ENCODE results near the gene NLGN2. TPM values are rescaled to one million over a fixed set of nuclear protein-coding genes. Genes with fewer than 3 reads are reported as not detected.
A peak's percentile ranks its signal among the peaks of the same experiment; 100 is the strongest.

NLGN2 gene
- polyA plus RNA-seq, 10 donors = 19.9 to 33.1 (median 25.5) TPM

GRCh38 chr17:7463372-7463846 is 55.8 kb downstream of the NLGN2 start:
- no peak for DNase-seq

DNA sequence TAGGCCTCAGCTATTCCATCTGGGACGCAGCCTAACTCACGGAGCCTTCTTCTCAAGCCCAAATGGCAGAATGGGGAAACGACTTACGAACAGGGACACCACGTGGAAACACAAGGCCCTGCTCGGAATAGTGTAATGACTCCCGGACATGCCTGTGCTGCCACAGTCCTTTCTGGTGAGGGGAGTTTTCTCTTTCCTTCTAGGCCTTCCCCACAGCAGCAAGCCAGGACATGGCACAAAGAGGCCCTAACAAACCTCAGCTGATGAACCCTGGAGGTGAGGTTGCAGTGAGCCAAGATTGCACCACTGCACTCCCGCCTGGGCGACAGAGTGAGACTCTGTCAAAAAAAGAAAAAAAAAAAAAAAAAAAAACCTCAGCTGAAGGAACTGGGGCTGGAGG is 56.4 kb downstream of the NLGN2 start:
- DNase-seq = no peak

GRCh38 chr17:7465597-7466275 is 58.1 kb downstream of the NLGN2 start:
- DNase-seq = no peak

DNA sequence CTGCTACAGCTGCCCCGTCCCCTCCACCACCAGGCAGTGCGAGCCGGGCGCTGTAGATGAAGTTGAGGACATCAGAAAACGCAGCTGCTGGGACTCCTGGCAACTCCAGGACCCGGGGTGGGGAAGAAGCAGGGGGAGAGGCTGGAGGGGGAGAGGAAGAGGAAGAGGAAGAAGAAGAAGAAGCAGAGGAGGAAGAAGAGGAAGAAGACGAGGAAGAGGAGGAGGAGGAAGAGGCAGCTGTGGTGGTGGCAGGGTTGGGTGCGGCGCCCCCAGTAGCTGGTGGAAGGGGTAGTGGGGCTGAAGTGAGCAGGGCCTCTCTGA is 58.6 kb downstream of the NLGN2 start:
- DNase-seq = no peak

- peak in 1 of 3 donors; percentile 60 for DNase-seq
Measured at GRCh38 chr17:7466639-7467341, 59.1 kb downstream of the NLGN2 start.

DNA sequence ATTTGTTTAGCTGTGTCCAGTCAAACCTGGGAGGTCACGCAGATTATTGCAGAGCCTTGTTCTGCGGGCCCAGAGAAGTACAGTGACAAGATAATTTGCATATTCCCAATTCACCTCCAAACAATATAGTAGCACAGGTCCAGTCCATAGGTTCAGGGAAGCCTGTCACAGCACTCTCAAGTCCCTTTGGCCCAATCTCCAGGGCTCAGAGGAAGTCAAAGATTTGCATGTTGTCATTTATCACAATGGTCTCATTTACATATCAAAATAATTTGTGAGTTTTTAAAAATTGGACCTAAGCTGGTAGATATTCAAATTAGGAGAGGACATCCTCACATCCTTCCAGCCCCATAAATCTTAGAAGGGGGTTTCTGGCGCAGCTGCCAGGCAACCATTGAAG is 59.9 kb downstream of the NLGN2 start:
- no peak for DNase-seq

DNA sequence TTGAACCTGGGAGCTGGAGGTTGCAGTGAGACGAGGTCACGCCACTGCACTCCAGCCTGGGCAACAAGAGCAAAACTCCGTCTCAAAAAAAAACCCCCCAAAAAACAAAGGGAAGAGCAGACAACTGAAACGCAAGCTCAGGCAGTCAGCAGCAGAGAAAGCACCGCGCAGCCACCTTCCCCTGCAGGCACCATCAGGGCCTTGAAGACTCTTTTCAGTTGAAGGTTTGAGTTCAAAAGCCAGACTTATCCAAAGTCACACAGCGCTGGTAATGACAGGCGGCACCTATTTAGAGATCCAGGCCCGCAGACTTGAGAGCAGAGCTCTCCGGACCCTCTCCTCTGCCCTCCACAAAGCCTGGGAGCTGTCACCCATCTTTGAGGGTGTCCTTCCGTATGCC is 60.6 kb downstream of the NLGN2 start:
- DNase-seq = no peak

GRCh38 chr17:7468804-7469389 is 61.3 kb downstream of the NLGN2 start:
- no peak for DNase-seq

Other genes starting within 250 kb of the NLGN2 start
- 1 to 10 TPM; 1.6 to 6.5 (median 2.3) TPM for gene ASGR1, start 228.5 kb upstream of the NLGN2 start, polyA plus RNA-seq (ENCODE audit: insufficient read length in 10 of 10)
- 10 to 100 TPM; 15.3 to 31.0 (median 21.1) TPM for gene DLG4, start 188.0 kb upstream of the NLGN2 start, polyA plus RNA-seq (ENCODE audit: insufficient read length in 10 of 10)
- gene ACADVL, start 187.9 kb upstream of the NLGN2 start, polyA plus RNA-seq (ENCODE audit: insufficient read length in 10 of 10) = 100 to 1,000 TPM; 178 to 376 (median 256) TPM
- 10 to 100 TPM; 24.5 to 40.5 (median 34.9) TPM for gene DVL2, start 173.3 kb upstream of the NLGN2 start, polyA plus RNA-seq (ENCODE audit: insufficient read length in 10 of 10)
- gene PHF23, start 168.4 kb upstream of the NLGN2 start, polyA plus RNA-seq (ENCODE audit: insufficient read length in 10 of 10) = 10 to 100 TPM; 28.1 to 46.1 (median 34.4) TPM
- gene GABARAP, start 165.4 kb upstream of the NLGN2 start, polyA plus RNA-seq (ENCODE audit: insufficient read length in 10 of 10) = 100 to 1,000 TPM; 271 to 406 (median 306) TPM
- gene CTDNEP1, start 156.1 kb upstream of the NLGN2 start, polyA plus RNA-seq (ENCODE audit: insufficient read length in 10 of 10) = 100 to 1,000 TPM; 153 to 190 (median 180) TPM
- 10 to 100 TPM; 31.9 to 64.8 (median 35.7) TPM for gene ELP5, start 155.6 kb upstream of the NLGN2 start, polyA plus RNA-seq (ENCODE audit: insufficient read length in 10 of 10)
- gene CLDN7, start 145.4 kb upstream of the NLGN2 start, polyA plus RNA-seq (ENCODE audit: insufficient read length in 10 of 10) = 1 to 10 TPM in 5 of 10 donors, under 1 TPM in 5; 0.47 to 3.0 (median 1.1) TPM
- gene SLC2A4, start 126.1 kb upstream of the NLGN2 start, polyA plus RNA-seq (ENCODE audit: insufficient read length in 10 of 10) = 10 to 100 TPM in 9 of 10 donors, 1 to 10 TPM in 1; 7.7 to 32.4 (median 26.1) TPM
- gene YBX2, start 113.2 kb upstream of the NLGN2 start, polyA plus RNA-seq (ENCODE audit: insufficient read length in 10 of 10) = 1 to 10 TPM; 1.2 to 4.2 (median 1.9) TPM
- 100 to 1,000 TPM; 225 to 344 (median 294) TPM for gene EIF5A, start 100.2 kb upstream of the NLGN2 start, polyA plus RNA-seq (ENCODE audit: insufficient read length in 10 of 10)
- gene GPS2, start 92.5 kb upstream of the NLGN2 start, polyA plus RNA-seq (ENCODE audit: insufficient read length in 10 of 10) = 10 to 100 TPM; 49.3 to 70.2 (median 58.7) TPM
- gene NEURL4, start 78.5 kb upstream of the NLGN2 start, polyA plus RNA-seq (ENCODE audit: insufficient read length in 10 of 10) = 10 to 100 TPM; 13.6 to 20.6 (median 18.6) TPM
- gene ACAP1, start 71.3 kb upstream of the NLGN2 start, polyA plus RNA-seq (ENCODE audit: insufficient read length in 10 of 10) = 10 to 100 TPM in 2 of 10 donors, 1 to 10 TPM in 8; 5.3 to 19.6 (median 8.5) TPM
- gene KCTD11, start 55.7 kb upstream of the NLGN2 start, polyA plus RNA-seq (ENCODE audit: insufficient read length in 10 of 10) = 10 to 100 TPM in 1 of 10 donors, 1 to 10 TPM in 9; 5.8 to 10.3 (median 7.5) TPM
- gene TMEM95, start 52.7 kb upstream of the NLGN2 start, polyA plus RNA-seq (ENCODE audit: insufficient read length in 10 of 10) = not detected
- 1 to 10 TPM in 2 of 10 donors, under 1 TPM in 7, not detected in 1; 0.22 to 1.4 (median 0.69) TPM for gene TNK1, start 26.8 kb upstream of the NLGN2 start, polyA plus RNA-seq (ENCODE audit: insufficient read length in 10 of 10)
- gene PLSCR3, start 13.3 kb upstream of the NLGN2 start, polyA plus RNA-seq (ENCODE audit: insufficient read length in 10 of 10) = 10 to 100 TPM; 20.4 to 35.0 (median 27.2) TPM
- gene TMEM256, start 3.7 kb upstream of the NLGN2 start, polyA plus RNA-seq (ENCODE audit: insufficient read length in 10 of 10) = 10 to 100 TPM; 49.0 to 60.9 (median 54.0) TPM
- not detected for gene SPEM1, start 12.5 kb downstream of the NLGN2 start, polyA plus RNA-seq (ENCODE audit: insufficient read length in 10 of 10)
- gene SPEM2, start 17.8 kb downstream of the NLGN2 start, polyA plus RNA-seq (ENCODE audit: insufficient read length in 10 of 10) = not detected
- under 1 TPM in 1 of 10 donors, not detected in 9; 0.04 TPM for gene SPEM3, start 21.0 kb downstream of the NLGN2 start, polyA plus RNA-seq (ENCODE audit: insufficient read length in 10 of 10)
- gene TMEM102, start 27.6 kb downstream of the NLGN2 start, polyA plus RNA-seq (ENCODE audit: insufficient read length in 10 of 10) = 1 to 10 TPM in 4 of 10 donors, under 1 TPM in 6; 0.52 to 1.4 (median 0.92) TPM
- gene FGF11, start 31.7 kb downstream of the NLGN2 start, polyA plus RNA-seq (ENCODE audit: insufficient read length in 10 of 10) = 1 to 10 TPM; 1.3 to 5.1 (median 3.1) TPM
- gene CHRNB1, start 37.2 kb downstream of the NLGN2 start, polyA plus RNA-seq (ENCODE audit: insufficient read length in 10 of 10) = 10 to 100 TPM; 51.8 to 85.8 (median 71.8) TPM
- gene ZBTB4, start 71.8 kb downstream of the NLGN2 start, polyA plus RNA-seq (ENCODE audit: insufficient read length in 10 of 10) = 10 to 100 TPM; 22.1 to 27.1 (median 24.9) TPM
- gene SLC35G6, start 73.6 kb downstream of the NLGN2 start, polyA plus RNA-seq (ENCODE audit: insufficient read length in 10 of 10) = under 1 TPM in 8 of 10 donors, not detected in 2; 0.16 to 0.59 (median 0.20) TPM
- gene POLR2A, start 76.5 kb downstream of the NLGN2 start, polyA plus RNA-seq (ENCODE audit: insufficient read length in 10 of 10) = 10 to 100 TPM; 50.2 to 72.7 (median 58.4) TPM
- gene TNFSF12, start 141.2 kb downstream of the NLGN2 start, polyA plus RNA-seq (ENCODE audit: insufficient read length in 10 of 10) = 10 to 100 TPM; 22.2 to 38.2 (median 29.8) TPM
- 1 to 10 TPM; 2.4 to 6.3 (median 4.0) TPM for gene TNFSF13, start 150.9 kb downstream of the NLGN2 start, polyA plus RNA-seq (ENCODE audit: insufficient read length in 10 of 10)
- gene SENP3, start 154.1 kb downstream of the NLGN2 start, polyA plus RNA-seq (ENCODE audit: insufficient read length in 10 of 10) = 10 to 100 TPM; 34.8 to 44.0 (median 39.9) TPM
- gene CD68, start 171.8 kb downstream of the NLGN2 start, polyA plus RNA-seq (ENCODE audit: insufficient read length in 10 of 10) = 10 to 100 TPM; 23.6 to 41.0 (median 27.5) TPM
- gene MPDU1, start 176.0 kb downstream of the NLGN2 start, polyA plus RNA-seq (ENCODE audit: insufficient read length in 10 of 10) = 10 to 100 TPM; 41.0 to 62.0 (median 48.0) TPM
- gene SOX15, start 182.2 kb downstream of the NLGN2 start, polyA plus RNA-seq (ENCODE audit: insufficient read length in 10 of 10) = 1 to 10 TPM; 1.1 to 4.3 (median 2.0) TPM
- gene FXR2, start 207.1 kb downstream of the NLGN2 start, polyA plus RNA-seq (ENCODE audit: insufficient read length in 10 of 10) = 10 to 100 TPM; 32.0 to 41.2 (median 39.2) TPM
- 10 to 100 TPM; 62.1 to 80.1 (median 77.9) TPM for gene SAT2, start 220.0 kb downstream of the NLGN2 start, polyA plus RNA-seq (ENCODE audit: insufficient read length in 10 of 10)
- 1 to 10 TPM in 4 of 10 donors, under 1 TPM in 6; 0.21 to 1.5 (median 0.91) TPM for gene SHBG, start 222.3 kb downstream of the NLGN2 start, polyA plus RNA-seq (ENCODE audit: insufficient read length in 10 of 10)
- gene ATP1B2, start 243.1 kb downstream of the NLGN2 start, polyA plus RNA-seq (ENCODE audit: insufficient read length in 10 of 10) = 10 to 100 TPM; 12.9 to 38.1 (median 27.0) TPM